CD4-positive, alpha-beta T cell treated with Interleukin-4 for 1 hour (primary cell): ENCODE results near the gene TH.

ENCODE experiments used
- DNase-seq, 2 donors: peaks; one replicate each; pipeline ENCODE4 v3.0.0-alpha.2; 2020 to 2022

TH gene

GRCh38 chr11:2139123-2139521 is 32.5 kb downstream of the TH start, which contains the start of gene IGF2:
Gene IGF2 (minus strand): TSS chr11:2139389. CDS start chr11:2135523, 3,866 bp downstream.
- DNase-seq = no peak

GRCh38 chr11:2138431-2139122 is 33.0 kb downstream of the TH start:
- DNase-seq = no peak

GRCh38 chr11:2138068-2138430 is 33.6 kb downstream of the TH start:
- no peak for DNase-seq

- no peak for DNase-seq
These were observed 34.2 kb downstream of the TH start for GRCh38 chr11:2137202-2138067.

GRCh38 chr11:2136952-2137201 is 34.7 kb downstream of the TH start:
- DNase-seq = no peak

GRCh38 chr11:2136209-2136951 is 35.2 kb downstream of the TH start:
- no peak for DNase-seq

- no peak for DNase-seq
These were observed 35.9 kb downstream of the TH start for GRCh38 chr11:2135648-2136201.

GRCh38 chr11:2135018-2135569 is 36.5 kb downstream of the TH start:
- DNase-seq = no peak

GRCh38 chr11:2134022-2135010 is 37.3 kb downstream of the TH start:
- DNase-seq = no peak

GRCh38 chr11:2133241-2134021 is 38.2 kb downstream of the TH start:
- no peak for DNase-seq

GRCh38 chr11:2132874-2133240 is 38.8 kb downstream of the TH start:
- no peak for DNase-seq

- DNase-seq = no peak
These were observed 39.4 kb downstream of the TH start for GRCh38 chr11:2132246-2132645.

- DNase-seq = no peak
These were observed 40.0 kb downstream of the TH start for GRCh38 chr11:2131371-2132236.

- no peak for DNase-seq
These were observed 40.7 kb downstream of the TH start for GRCh38 chr11:2130881-2131352.

GRCh38 chr11:2129699-2130366 is 41.8 kb downstream of the TH start:
- no peak for DNase-seq

- no peak for DNase-seq
These were observed 42.3 kb downstream of the TH start for GRCh38 chr11:2129308-2129698.

- DNase-seq = no peak
These were observed 42.9 kb downstream of the TH start for GRCh38 chr11:2128511-2129307.

GRCh38 chr11:2128130-2128510 is 43.5 kb downstream of the TH start:
- no peak for DNase-seq
